ENCODE data around the gene LRRC32.

Gene LRRC32

GRCh38 chr11:76695133-76695532 is 24.6 kb upstream of the LRRC32 start:
- no peak overlapping the region for H3K14ac ChIP-seq (ENCODE audit: low read length)
- no peaks in the 10 kb centered on the region for H3K79me1 ChIP-seq (ENCODE audit: low read length)
- no peak overlapping the region for H3K4ac ChIP-seq (ENCODE audit: low read depth, low read length)
- H3K4me1 ChIP-seq (ENCODE audit: control insufficient read depth in 1 of 2, insufficient read depth in 2 of 2, low read length in 2 of 2): peaks cover 3 to 9% of the 10 kb centered on the region in 2 experiments
- no peak overlapping the region for H4K8ac ChIP-seq (ENCODE audit: low read depth, low read length)
- H4K91ac ChIP-seq (ENCODE audit: low read depth, low read length): no peak overlapping the region
- no peak overlapping the region for H3K18ac ChIP-seq (ENCODE audit: low read length)
- H3K23ac ChIP-seq (ENCODE audit: low read length): no peak overlapping the region
- WGBS (ENCODE audit: extremely low coverage, insufficient coverage, insufficient read length): no CpG with 5 or more reads among the region's 13 CpGs
- no peak overlapping the region for H3K27ac ChIP-seq (ENCODE audit: low read depth, low read length)
- H3K4me3 ChIP-seq (ENCODE audit: low read depth, low read length): no peak overlapping the region
- no peaks in the 10 kb centered on the region for H3K36me3 ChIP-seq (ENCODE audit: control insufficient read depth in 1 of 2, insufficient read depth in 2 of 2, low read length in 2 of 2)
- DNase-seq: peak in 1 of 2 donors; percentile 14
- no peak overlapping the region for H2BK12ac ChIP-seq (ENCODE audit: low read length)
- no peak overlapping the region for H2AFZ ChIP-seq (ENCODE audit: insufficient read depth, low read length, poor library complexity)
- no peaks in the 10 kb centered on the region for H3K27me3 ChIP-seq (ENCODE audit: insufficient read depth, low read length)
- no peak overlapping the region for H2BK120ac ChIP-seq (ENCODE audit: insufficient read depth, low read length, poor library complexity)
- H3K9me3 ChIP-seq (ENCODE audit: insufficient read depth, low read depth, low read length): no peaks in the 10 kb centered on the region
- H2AK5ac ChIP-seq (ENCODE audit: low read length): no peak overlapping the region
- no peak overlapping the region for H2BK5ac ChIP-seq (ENCODE audit: low read depth, low read length, poor library complexity)
- H4K12ac ChIP-seq (ENCODE audit: low read depth, low read length): no peak overlapping the region
- no peak overlapping the region for H3K4me2 ChIP-seq (ENCODE audit: low read length)
- H3K79me2 ChIP-seq (ENCODE audit: control insufficient read depth, insufficient read depth, low read length, poor library complexity): no peaks in the 10 kb centered on the region
- no peak overlapping the region for H3K9ac ChIP-seq (ENCODE audit: low read length)

- H3K23ac ChIP-seq (ENCODE audit: low read length): no peak overlapping the region
- no peaks in the 10 kb centered on the region for H3K79me2 ChIP-seq (ENCODE audit: control insufficient read depth, insufficient read depth, low read length, poor library complexity)
- H3K36me3 ChIP-seq (ENCODE audit: control insufficient read depth in 1 of 2, insufficient read depth in 2 of 2, low read length in 2 of 2): no peaks in the 10 kb centered on the region
- H2BK12ac ChIP-seq (ENCODE audit: low read length): no peak overlapping the region
- no peak overlapping the region for H2BK120ac ChIP-seq (ENCODE audit: insufficient read depth, low read length, poor library complexity)
- H3K14ac ChIP-seq (ENCODE audit: low read length): no peak overlapping the region
- no peak overlapping the region for H4K12ac ChIP-seq (ENCODE audit: low read depth, low read length)
- no peak overlapping the region for H3K4me3 ChIP-seq (ENCODE audit: low read depth, low read length)
- H2AK5ac ChIP-seq (ENCODE audit: low read length): no peak overlapping the region
- no peak overlapping the region for H3K27ac ChIP-seq (ENCODE audit: low read depth, low read length)
- no CpG with 5 or more reads among the region's 7 CpGs for WGBS (ENCODE audit: extremely low coverage, insufficient coverage, insufficient read length)
- H3K27me3 ChIP-seq (ENCODE audit: insufficient read depth, low read length): no peaks in the 10 kb centered on the region
- no peaks in the 10 kb centered on the region for H3K9me3 ChIP-seq (ENCODE audit: insufficient read depth, low read depth, low read length)
- no peak overlapping the region for H2AFZ ChIP-seq (ENCODE audit: insufficient read depth, low read length, poor library complexity)
- no peak overlapping the region for H3K4ac ChIP-seq (ENCODE audit: low read depth, low read length)
- no peak overlapping the region for H4K8ac ChIP-seq (ENCODE audit: low read depth, low read length)
- no peak overlapping the region for H4K91ac ChIP-seq (ENCODE audit: low read depth, low read length)
- H3K9ac ChIP-seq (ENCODE audit: low read length): no peak overlapping the region
- H3K4me2 ChIP-seq (ENCODE audit: low read length): no peak overlapping the region
- peak in 1 of 2 donors; percentile 74 for DNase-seq
- no peak overlapping the region for H3K18ac ChIP-seq (ENCODE audit: low read length)
- no peak overlapping the region for H2BK5ac ChIP-seq (ENCODE audit: low read depth, low read length, poor library complexity)
- H3K79me1 ChIP-seq (ENCODE audit: low read length): peaks cover 4% of the 10 kb centered on the region
- peaks cover 1 to 10% of the 10 kb centered on the region in 2 experiments for H3K4me1 ChIP-seq (ENCODE audit: control insufficient read depth in 1 of 2, insufficient read depth in 2 of 2, low read length in 2 of 2)
These were observed 24.1 kb upstream of the LRRC32 start for GRCh38 chr11:76694664-76695063.

- H3K9ac ChIP-seq (ENCODE audit: low read length): no peak overlapping the region
- H3K23ac ChIP-seq (ENCODE audit: low read length): no peak overlapping the region
- no peak overlapping the region for H3K4ac ChIP-seq (ENCODE audit: low read depth, low read length)
- H2BK12ac ChIP-seq (ENCODE audit: low read length): no peak overlapping the region
- no peaks in the 10 kb centered on the region for H3K9me3 ChIP-seq (ENCODE audit: insufficient read depth, low read depth, low read length)
- H3K4me3 ChIP-seq (ENCODE audit: low read depth, low read length): no peak overlapping the region
- H3K36me3 ChIP-seq (ENCODE audit: control insufficient read depth in 1 of 2, insufficient read depth in 2 of 2, low read length in 2 of 2): no peaks in the 10 kb centered on the region
- H3K79me1 ChIP-seq (ENCODE audit: low read length): peaks cover 6% of the 10 kb centered on the region
- H3K27me3 ChIP-seq (ENCODE audit: insufficient read depth, low read length): no peaks in the 10 kb centered on the region
- no peak overlapping the region for H4K12ac ChIP-seq (ENCODE audit: low read depth, low read length)
- H4K8ac ChIP-seq (ENCODE audit: low read depth, low read length): no peak overlapping the region
- no peak overlapping the region for H4K91ac ChIP-seq (ENCODE audit: low read depth, low read length)
- no peak overlapping the region for H3K27ac ChIP-seq (ENCODE audit: low read depth, low read length)
- no peaks in the 10 kb centered on the region for H3K79me2 ChIP-seq (ENCODE audit: control insufficient read depth, insufficient read depth, low read length, poor library complexity)
- H2AFZ ChIP-seq (ENCODE audit: insufficient read depth, low read length, poor library complexity): no peak overlapping the region
- no peak overlapping the region for H2BK5ac ChIP-seq (ENCODE audit: low read depth, low read length, poor library complexity)
- no peak for DNase-seq
- peaks cover 4 to 9% of the 10 kb centered on the region in 2 experiments for H3K4me1 ChIP-seq (ENCODE audit: control insufficient read depth in 1 of 2, insufficient read depth in 2 of 2, low read length in 2 of 2)
- no peak overlapping the region for H3K18ac ChIP-seq (ENCODE audit: low read length)
- no peak overlapping the region for H3K4me2 ChIP-seq (ENCODE audit: low read length)
- H3K14ac ChIP-seq (ENCODE audit: low read length): no peak overlapping the region
- no peak overlapping the region for H2AK5ac ChIP-seq (ENCODE audit: low read length)
- H2BK120ac ChIP-seq (ENCODE audit: insufficient read depth, low read length, poor library complexity): no peak overlapping the region
These were observed 23.3 kb upstream of the LRRC32 start for GRCh38 chr11:76693806-76694205.

GRCh38 chr11:76692956-76693355 is 22.4 kb upstream of the LRRC32 start:
- Histone ChIP-seq H3K4me1 (ENCODE audit: control insufficient read depth in 1 of 2, insufficient read depth in 2 of 2, low read length in 2 of 2) (peaks cover 4 to 9% of the 10 kb centered on the region in 2 experiments), H4K12ac (ENCODE audit: low read depth, low read length) (no peak overlapping the region), H3K79me1 (ENCODE audit: low read length) (peaks cover 6% of the 10 kb centered on the region), H3K23ac (ENCODE audit: low read length) (no peak overlapping the region), H2AFZ (ENCODE audit: insufficient read depth, low read length, poor library complexity) (no peak overlapping the region), H3K14ac (ENCODE audit: low read length) (no peak overlapping the region), H2AK5ac (ENCODE audit: low read length) (no peak overlapping the region), H3K27ac (ENCODE audit: low read depth, low read length) (no peak overlapping the region), H3K79me2 (ENCODE audit: control insufficient read depth, insufficient read depth, low read length, poor library complexity) (no peaks in the 10 kb centered on the region), H3K4me3 (ENCODE audit: low read depth, low read length) (no peak overlapping the region), H4K8ac (ENCODE audit: low read depth, low read length) (no peak overlapping the region), H3K27me3 (ENCODE audit: insufficient read depth, low read length) (no peaks in the 10 kb centered on the region), H3K4ac (ENCODE audit: low read depth, low read length) (no peak overlapping the region), H2BK120ac (ENCODE audit: insufficient read depth, low read length, poor library complexity) (no peak overlapping the region), H3K9me3 (ENCODE audit: insufficient read depth, low read depth, low read length) (no peaks in the 10 kb centered on the region), H2BK5ac (ENCODE audit: low read depth, low read length, poor library complexity) (no peak overlapping the region), H4K91ac (ENCODE audit: low read depth, low read length) (no peak overlapping the region), H2BK12ac (ENCODE audit: low read length) (no peak overlapping the region), H3K9ac (ENCODE audit: low read length) (no peak overlapping the region), H3K18ac (ENCODE audit: low read length) (no peak overlapping the region), H3K4me2 (ENCODE audit: low read length) (no peak overlapping the region), H3K36me3 (ENCODE audit: control insufficient read depth in 1 of 2, insufficient read depth in 2 of 2, low read length in 2 of 2) (no peaks in the 10 kb centered on the region)
- WGBS (ENCODE audit: extremely low coverage, insufficient coverage, insufficient read length): no CpG with 5 or more reads among the region's 7 CpGs
- no peak for DNase-seq
